WTC11 (cell line): Measurements from ENCODE around the gene ELP4.

Experiments used
- CREB1 ChIP-seq: sonication (generic); formaldehyde crosslinking; IDR thresholded peaks from 2 replicates; pipeline ENCODE4 v1.8.0; 2023; ENCODE audit warnings: mild to moderate bottlenecking, missing genetic modification reagents
- CTCF ChIP-seq: fragments of 200-600 bp; IDR thresholded peaks from 2 replicates; pipeline ENCODE4 v1.8.0; 2022; ENCODE audit warnings: antibody characterized with exemption
- ESRRA ChIP-seq: sonication (generic); formaldehyde crosslinking; IDR thresholded peaks from 2 replicates; pipeline ENCODE4 v1.8.1; 2022; ENCODE audit warnings: mild to moderate bottlenecking, missing genetic modification reagents, borderline replicate concordance
- ETV6 ChIP-seq: sonication (generic); formaldehyde crosslinking; IDR thresholded peaks from 2 replicates; pipeline ENCODE4 v1.8.1; 2022; ENCODE audit warnings: mild to moderate bottlenecking, missing genetic modification reagents
- FOXJ3 ChIP-seq: sonication (generic); formaldehyde crosslinking; IDR thresholded peaks from 2 replicates; pipeline ENCODE4 v1.9.0; 2021; ENCODE audit warnings: missing genetic modification reagents, mild to moderate bottlenecking, borderline replicate concordance
- NR1H2 ChIP-seq: sonication (generic); formaldehyde crosslinking; IDR thresholded peaks from 2 replicates; pipeline ENCODE4 v1.9.0; 2021; ENCODE audit warnings: mild to moderate bottlenecking, moderate library complexity, missing genetic modification reagents
- RELA ChIP-seq: sonication (generic); formaldehyde crosslinking; IDR thresholded peaks from 2 replicates; pipeline ENCODE4 v1.8.1; 2022; ENCODE audit warnings: missing genetic modification reagents, mild to moderate bottlenecking, borderline replicate concordance
- SMAD3 ChIP-seq: sonication (generic); formaldehyde crosslinking; IDR thresholded peaks from 2 replicates; pipeline ENCODE4 v1.8.0; 2022; ENCODE audit warnings: missing genetic modification reagents, mild to moderate bottlenecking, borderline replicate concordance
- TCF7 ChIP-seq: sonication (generic); formaldehyde crosslinking; IDR thresholded peaks from 2 replicates; pipeline ENCODE4 v1.8.0; 2022; ENCODE audit warnings: mild to moderate bottlenecking, low read depth, missing genetic modification reagents, moderate library complexity
- ZNF121 ChIP-seq: sonication (generic); formaldehyde crosslinking; IDR thresholded peaks from 2 replicates; pipeline ENCODE4 v1.8.0; 2023; ENCODE audit warnings: missing genetic modification reagents
- ZSCAN18 ChIP-seq: fragments of 250-450 bp; sonication (Bioruptor Pico); IDR thresholded peaks from 2 replicates; pipeline ENCODE4 v2.1.2; 2022; ENCODE audit warnings: mild to moderate bottlenecking, moderate library complexity
- TF ChIP-seq, protein P1 (sequence below): sonication (generic); formaldehyde crosslinking; IDR thresholded peaks from 2 replicates; pipeline ENCODE4 v1.8.0; 2022; ENCODE audit warnings: mild to moderate bottlenecking, missing genetic modification reagents

- no peak for TF ChIP-seq ESRRA (CRISPR knock-in tag)
- TF ChIP-seq FOXJ3 (CRISPR knock-in tag), result no peak
- no peak for TF ChIP-seq RELA (CRISPR knock-in tag)
- TF ChIP-seq NR1H2, result no peak
- no peak for TF ChIP-seq ETV6 (CRISPR knock-in tag)
- no peak for TF ChIP-seq SMAD3 (CRISPR knock-in tag)
- TF ChIP-seq CTCF, result no peak
- TF ChIP-seq, protein P1, sequence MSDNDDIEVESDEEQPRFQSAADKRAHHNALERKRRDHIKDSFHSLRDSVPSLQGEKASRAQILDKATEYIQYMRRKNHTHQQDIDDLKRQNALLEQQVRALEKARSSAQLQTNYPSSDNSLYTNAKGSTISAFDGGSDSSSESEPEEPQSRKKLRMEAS, result no peak
- no peak for TF ChIP-seq TCF7
- TF ChIP-seq ZSCAN18 (CRISPR knock-in tag), result no peak
- TF ChIP-seq CREB1 (CRISPR knock-in tag), result no peak
- no peak for TF ChIP-seq ZNF121
Measured at GRCh38 chr11:31601635-31602282, 92.2 kb downstream of the ELP4 start.
